ENCODE measurements around the gene LGMN.
"Not testable (repeated sequence)": the region's sequence is repeated elsewhere in the genome, so short reads cannot be mapped to it uniquely, and the experiment has no call there.

Gene LGMN

GRCh38 chr14:92774572-92774971, 26.1 kb upstream of the LGMN start:
- TF ChIP-seq ZFX (IDR thresholded peaks at IDR 0.05; ENCODE audit: borderline replicate concordance), result no peak
- TF ChIP-seq, protein P1, sequence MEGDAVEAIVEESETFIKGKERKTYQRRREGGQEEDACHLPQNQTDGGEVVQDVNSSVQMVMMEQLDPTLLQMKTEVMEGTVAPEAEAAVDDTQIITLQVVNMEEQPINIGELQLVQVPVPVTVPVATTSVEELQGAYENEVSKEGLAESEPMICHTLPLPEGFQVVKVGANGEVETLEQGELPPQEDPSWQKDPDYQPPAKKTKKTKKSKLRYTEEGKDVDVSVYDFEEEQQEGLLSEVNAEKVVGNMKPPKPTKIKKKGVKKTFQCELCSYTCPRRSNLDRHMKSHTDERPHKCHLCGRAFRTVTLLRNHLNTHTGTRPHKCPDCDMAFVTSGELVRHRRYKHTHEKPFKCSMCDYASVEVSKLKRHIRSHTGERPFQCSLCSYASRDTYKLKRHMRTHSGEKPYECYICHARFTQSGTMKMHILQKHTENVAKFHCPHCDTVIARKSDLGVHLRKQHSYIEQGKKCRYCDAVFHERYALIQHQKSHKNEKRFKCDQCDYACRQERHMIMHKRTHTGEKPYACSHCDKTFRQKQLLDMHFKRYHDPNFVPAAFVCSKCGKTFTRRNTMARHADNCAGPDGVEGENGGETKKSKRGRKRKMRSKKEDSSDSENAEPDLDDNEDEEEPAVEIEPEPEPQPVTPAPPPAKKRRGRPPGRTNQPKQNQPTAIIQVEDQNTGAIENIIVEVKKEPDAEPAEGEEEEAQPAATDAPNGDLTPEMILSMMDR (IDR thresholded peaks at IDR 0.05), result no peak
- H3K27ac ChIP-seq, result no peak overlapping the region

DNA sequence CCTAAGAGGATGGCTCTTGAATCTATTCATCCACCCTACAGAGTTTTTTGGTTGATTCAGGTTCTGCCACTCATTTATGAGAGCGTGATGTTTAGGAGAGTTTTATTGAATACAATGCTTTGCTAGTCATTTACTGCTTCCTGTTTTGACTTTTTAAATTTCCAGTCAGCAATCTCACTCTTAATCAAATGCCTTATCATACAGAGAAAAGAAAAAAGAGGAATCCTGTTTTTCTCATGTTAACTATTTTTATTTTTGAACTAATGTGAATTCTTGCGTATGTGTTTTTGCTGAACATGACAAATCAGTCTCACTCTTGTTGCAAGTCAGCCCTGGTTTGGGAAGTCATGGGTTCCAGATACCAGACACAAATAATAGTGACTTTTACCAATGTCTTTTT, 22.1 kb upstream of the LGMN start:
- no peak for TF ChIP-seq ZFX (IDR thresholded peaks at IDR 0.05; ENCODE audit: borderline replicate concordance)
- TF ChIP-seq, protein P1 (IDR thresholded peaks at IDR 0.05), result no peak
- no peak overlapping the region for H3K27ac ChIP-seq

GRCh38 chr14:92768795-92769194, 20.4 kb upstream of the LGMN start:
- H3K27ac ChIP-seq, result no peak overlapping the region

DNA sequence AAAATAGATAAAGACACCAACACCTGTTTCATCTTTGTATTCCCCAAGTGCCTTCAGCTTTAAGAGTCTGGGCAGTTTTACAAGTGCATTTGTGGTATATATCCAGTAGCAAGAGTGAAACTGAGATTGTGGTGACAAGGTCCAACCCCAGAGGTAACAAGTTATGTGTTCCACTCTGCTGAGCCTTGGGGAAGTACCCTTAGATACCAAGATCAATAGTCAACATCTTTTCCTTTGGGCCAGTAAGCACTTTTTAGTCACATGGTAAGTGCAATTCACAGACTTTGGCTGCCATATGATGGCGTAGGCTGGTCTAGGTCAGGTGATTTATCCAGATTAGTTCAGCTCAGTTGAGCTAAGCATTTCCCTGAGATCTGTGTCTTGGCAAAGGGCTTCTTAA, 19.8 kb upstream of the LGMN start:
- not testable (repeated sequence) for H3K27ac ChIP-seq

More at GRCh38 chr14:92768795-92769194, 20.4 kb upstream of the LGMN start:
- TF ChIP-seq ZFX (IDR thresholded peaks at IDR 0.05; ENCODE audit: borderline replicate concordance), result no peak
- TF ChIP-seq, protein P1 (IDR thresholded peaks at IDR 0.05), result no peak

DNA sequence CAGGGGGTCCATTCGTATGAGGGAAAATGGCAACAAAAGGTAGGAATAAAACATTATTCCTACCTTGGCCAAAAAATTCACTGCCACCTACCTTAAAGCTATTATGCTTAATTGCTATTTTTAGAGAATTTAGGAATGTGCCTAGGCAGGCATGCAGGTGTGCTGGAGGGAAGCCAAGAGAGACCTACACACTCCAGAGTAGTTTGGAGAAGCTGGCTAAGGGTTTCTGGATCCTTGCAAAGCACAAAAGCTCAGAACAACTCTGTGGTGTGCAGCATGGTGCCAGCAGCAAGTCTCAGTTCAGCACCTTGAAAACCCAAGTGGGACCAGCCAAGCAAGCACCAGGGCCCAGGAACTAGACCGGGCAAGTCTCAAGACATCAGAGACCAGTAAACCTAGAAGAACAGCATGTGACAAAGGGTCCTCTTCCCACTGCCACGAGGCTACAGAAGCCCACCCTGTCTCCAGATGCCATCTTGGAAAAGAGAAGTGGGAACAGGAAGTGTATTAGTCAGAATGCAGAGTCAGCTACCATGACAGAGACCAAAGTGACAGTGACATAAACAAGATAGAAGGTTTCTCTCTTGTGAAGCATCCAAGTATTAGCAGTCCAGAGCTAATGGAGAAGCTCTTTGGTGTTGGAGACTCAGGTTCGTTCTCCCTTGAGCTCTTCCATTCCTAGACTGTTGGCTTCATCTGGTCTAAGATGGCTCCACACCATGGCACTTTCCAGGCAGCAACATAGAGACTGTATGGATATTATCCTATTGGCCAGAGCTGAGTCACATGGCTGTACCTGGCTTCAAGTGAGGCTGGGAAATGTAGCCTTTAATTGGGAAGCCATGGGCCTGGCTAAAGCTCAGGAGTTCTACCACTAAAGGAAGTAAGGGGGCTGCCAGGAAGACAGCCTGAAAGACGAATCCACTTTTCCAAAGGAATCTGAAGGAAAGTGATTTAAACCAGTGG, 15.5 kb upstream of the LGMN start:
- H3K27ac ChIP-seq, result not testable (repeated sequence)

- TF ChIP-seq ZFX (IDR thresholded peaks at IDR 0.05; ENCODE audit: borderline replicate concordance), result no peak
- TF ChIP-seq, protein P1 (IDR thresholded peaks at IDR 0.05), result no peak
- H3K27ac ChIP-seq, result no peak overlapping the region
These were observed 12.0 kb upstream of the LGMN start for GRCh38 chr14:92760524-92760805.

- TF ChIP-seq, protein P1 (IDR thresholded peaks at IDR 0.05), result no peak
- no peak for TF ChIP-seq ZFX (IDR thresholded peaks at IDR 0.05; ENCODE audit: borderline replicate concordance)
- peak overlapping the region; percentile 63 for H3K27ac ChIP-seq
These were observed 11.5 kb upstream of the LGMN start for GRCh38 chr14:92759679-92760523.

DNA sequence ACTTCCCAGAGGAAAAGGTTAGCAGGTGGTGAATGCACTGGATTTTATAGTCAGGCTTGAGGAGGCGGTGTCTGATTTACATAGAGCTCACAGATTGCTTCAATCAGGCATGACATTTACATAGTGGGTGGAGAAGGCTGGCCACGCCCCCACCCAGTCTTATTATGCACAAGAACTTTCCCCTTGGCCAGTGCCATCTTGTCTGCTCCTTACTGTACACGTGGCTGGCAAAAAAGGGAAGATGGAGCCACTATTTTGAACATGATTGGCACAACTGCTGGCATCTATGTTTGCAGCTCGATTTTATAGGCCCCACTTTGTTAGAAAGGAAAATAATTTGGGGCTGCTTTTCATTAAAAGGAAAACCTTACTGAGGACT, 10.9 kb upstream of the LGMN start:
- TF ChIP-seq, protein P1 (IDR thresholded peaks at IDR 0.05), result no peak
- no peak for TF ChIP-seq ZFX (IDR thresholded peaks at IDR 0.05; ENCODE audit: borderline replicate concordance)
- H3K27ac ChIP-seq, result peak overlapping the region; percentile 63
